ENCODE data around the gene TMEM269.

TMEM269 gene

GRCh38 chr1:42784946-42785693, at the start of gene TMEM269:
Gene TMEM269, plus strand, starts transcription at chr1:42784991. Its CDS starts 4,903 bp downstream, at chr1:42789894.
- DNase-seq, result no peak

GRCh38 chr1:42735056-42735455, 49.7 kb upstream of the TMEM269 start:
- no peak for DNase-seq

GRCh38 chr1:42735477-42736105, 49.2 kb upstream of the TMEM269 start:
- DNase-seq, result peak; percentile 26

- DNase-seq, result no peak
These were observed 48.6 kb upstream of the TMEM269 start for GRCh38 chr1:42736152-42736551.

- DNase-seq, result no peak
These were observed 48.1 kb upstream of the TMEM269 start for GRCh38 chr1:42736571-42737200.

- no peak for DNase-seq
These were observed 47.5 kb upstream of the TMEM269 start for GRCh38 chr1:42737257-42737656.

GRCh38 chr1:42737986-42738677, 46.7 kb upstream of the TMEM269 start:
- no peak for DNase-seq

GRCh38 chr1:42738678-42739226, 46.0 kb upstream of the TMEM269 start:
- DNase-seq, result no peak

GRCh38 chr1:42739753-42740700, 44.8 kb upstream of the TMEM269 start, which contains the start of gene CLDN19:
Gene CLDN19, minus strand, starts transcription at chr1:42740236. Its CDS starts 173 bp downstream, at chr1:42740063.
- no peak for DNase-seq

- no peak for DNase-seq
These were observed 43.8 kb upstream of the TMEM269 start for GRCh38 chr1:42740851-42741580.

- DNase-seq, result no peak
These were observed 43.1 kb upstream of the TMEM269 start for GRCh38 chr1:42741706-42742105.

GRCh38 chr1:42742141-42742540, 42.6 kb upstream of the TMEM269 start:
- DNase-seq, result no peak

- no peak for DNase-seq
These were observed 42.0 kb upstream of the TMEM269 start for GRCh38 chr1:42742617-42743316.

- DNase-seq, result no peak
These were observed 41.3 kb upstream of the TMEM269 start for GRCh38 chr1:42743317-42744147.

- DNase-seq, result no peak
These were observed 40.7 kb upstream of the TMEM269 start for GRCh38 chr1:42744148-42744413.

GRCh38 chr1:42745851-42746250, 38.9 kb upstream of the TMEM269 start:
- DNase-seq, result no peak

GRCh38 chr1:42746436-42747105, 38.2 kb upstream of the TMEM269 start:
- no peak for DNase-seq

GRCh38 chr1:42747125-42747524, 37.7 kb upstream of the TMEM269 start:
- DNase-seq, result peak; percentile 10

GRCh38 chr1:42748021-42748420, 36.8 kb upstream of the TMEM269 start:
- DNase-seq, result no peak
